Naive thymus-derived CD4-positive, alpha-beta T cell (primary cell): ENCODE measurements around the gene GTF2IRD1. TPM values are rescaled to one million over a fixed set of nuclear protein-coding genes. Genes with fewer than 3 reads are reported as not detected.
A peak's percentile ranks its signal among the peaks of the same experiment; 100 is the strongest.
"Not testable (repeated sequence)": the region's sequence is repeated elsewhere in the genome, so short reads cannot be mapped to it uniquely, and the experiment has no call there.

Experiments
- ATAC-seq: fragments of 150-1000 bp; cut with Tn5 transposase; 2 replicates; pipeline ENCODE4 v1.10.0; 2021; ENCODE audit warnings: mild to moderate bottlenecking, moderate library complexity
- CTCF ChIA-PET: fragments of 350-600 bp; sonication (Branson Sonifier 250); formaldehyde crosslinking; loops from one replicate; lab custom pipeline; 2021; ENCODE audit warnings: antibody characterized with exemption; lab: Charles Lee
- POLR2A ChIA-PET: fragments of 350-600 bp; sonication (Branson Sonifier 250); formaldehyde crosslinking; loops from one replicate; lab custom pipeline; 2021; ENCODE audit warnings: antibody characterized with exemption, inconsistent platforms; lab: Charles Lee
- DNase-seq, 9 donors: peaks; one replicate each; pipeline versions ENCODE4 v3.0.0 to v3.0.0-alpha.2; 2020 to 2022; ENCODE audit warnings: mixed read lengths in 1 of 9
- H3K27ac ChIP-seq: one replicate; pipeline ENCODE4 v1.7.0; 2013; ENCODE audit warnings: mild to moderate bottlenecking, low read depth, low read length, moderate library complexity
- H3K27me3 ChIP-seq, 2 donors: one replicate each; pipeline ENCODE4 v1.7.0; 2013; ENCODE audit warnings: low read length in 2 of 2, mild to moderate bottlenecking in 2 of 2, moderate library complexity in 2 of 2; ENCODE audit not compliant: control insufficient read depth in 2 of 2, insufficient read depth in 2 of 2
- H3K36me3 ChIP-seq, 3 experiments: 1 replicate in 2 of 3; 2 replicates in 1 of 3; pipeline ENCODE4 v1.7.0; 2013; ENCODE audit warnings: low read length in 3 of 3, mild to moderate bottlenecking in 3 of 3, moderate library complexity in 1 of 3; ENCODE audit not compliant: insufficient read depth in 3 of 3, control insufficient read depth in 2 of 3
- H3K4me1 ChIP-seq, 2 donors: one replicate each; pipeline ENCODE4 v1.7.0; 2013; ENCODE audit warnings: low read length in 2 of 2, mild to moderate bottlenecking in 2 of 2, moderate library complexity in 1 of 2; ENCODE audit not compliant: control insufficient read depth in 2 of 2, insufficient read depth in 2 of 2
- H3K4me3 ChIP-seq: 2 replicates; pipeline ENCODE4 v1.7.0; 2013; ENCODE audit warnings: mild to moderate bottlenecking, low read length
- H3K9me3 ChIP-seq, 3 experiments: 1 replicate in 2 of 3; 2 replicates in 1 of 3; pipeline ENCODE4 v1.7.0; 2013; ENCODE audit warnings: low read length in 3 of 3; ENCODE audit not compliant: control insufficient read depth in 2 of 3
- H3K27ac Mint-ChIP-seq, 9 donors: one replicate each; pipeline ENCODE4 v1.8.0; 2020 to 2022; ENCODE audit warnings: mixed read lengths in 9 of 9, mild to moderate bottlenecking in 8 of 9, moderate library complexity in 5 of 9, inconsistent platforms in 2 of 9
- H3K27me3 Mint-ChIP-seq, 5 donors: one replicate each; pipeline ENCODE4 v1.8.0; 2021 to 2022; ENCODE audit warnings: mixed read lengths in 5 of 5, mild to moderate bottlenecking in 1 of 5
- H3K36me3 Mint-ChIP-seq, 5 donors: one replicate each; pipeline ENCODE4 v1.8.0; 2020 to 2022; ENCODE audit warnings: mixed read lengths in 5 of 5, mild to moderate bottlenecking in 3 of 5, inconsistent platforms in 1 of 5
- H3K4me1 Mint-ChIP-seq, 7 donors: one replicate each; pipeline ENCODE4 v1.8.0; 2020 to 2022; ENCODE audit warnings: mixed read lengths in 7 of 7, mild to moderate bottlenecking in 3 of 7, inconsistent platforms in 1 of 7
- H3K4me3 Mint-ChIP-seq, 10 donors: one replicate each; pipeline ENCODE4 v1.8.0; 2020 to 2022; ENCODE audit warnings: mild to moderate bottlenecking in 10 of 10, mixed read lengths in 10 of 10, moderate library complexity in 6 of 10, inconsistent platforms in 2 of 10
- H3K9me3 Mint-ChIP-seq, 11 donors: one replicate each; pipeline ENCODE4 v1.8.0; 2020 to 2022; ENCODE audit warnings: mixed read lengths in 11 of 11, mild to moderate bottlenecking in 4 of 11, inconsistent platforms in 1 of 11, moderate library complexity in 1 of 11
- intact Hi-C, 2 donors: fragments of 100-400 bp; cut with micrococcal nuclease; formaldehyde crosslinking; loops; one replicate each; pipeline ENCODE4 v1.15.1; 2023
- polyA plus RNA-seq, 2 donors: library from polyadenylated mRNA; unstranded; fragments of 300-500 nt; fragmentation: Illumina TruSeq; gene quantifications; one replicate each; pipeline ENCODE4 v1.2.3, GENCODE V29; 2021
- total RNA-seq, 6 experiments: library from RNA in 5 of 6; stranded (reverse) in 5 of 6; gene quantifications; 1 replicate in 5 of 6; 2 replicates in 1 of 6; pipeline ENCODE4 v1.2.3 and lab custom pipeline; 2021 to 2026

GTF2IRD1 gene
- total and polyA plus RNA-seq, 7 experiments from 2014 or later = 0.07 to 5.6 (median 0.93) TPM; not detected in 1

- Mint-ChIP-seq H3K4me1 (peaks cover 0 to 2% (median 0%) of the 10 kb centered on the region in 7 donors), H3K27me3 (no peaks in the 10 kb centered on the region), H3K27ac (no peak overlapping the region), H3K4me3 (no peak overlapping the region), H3K36me3 (no peaks in the 10 kb centered on the region), H3K9me3 (peaks cover 0 to 2% (median 0%) of the 10 kb centered on the region in 11 donors)
- H3K27me3 ChIP-seq = no peaks in the 10 kb centered on the region
- no peak overlapping the region for H3K27ac ChIP-seq
- no peaks in the 10 kb centered on the region for H3K9me3 ChIP-seq
- no peaks in the 10 kb centered on the region for H3K4me1 ChIP-seq
- no peak overlapping the region for H3K4me3 ChIP-seq
- ChIA-PET CTCF (no interaction called here), POLR2A (no interaction called here)
- H3K36me3 ChIP-seq = no peaks in the 10 kb centered on the region
- ATAC-seq (no peak), DNase-seq (no peak)
- intact Hi-C loops = no loop called here
Observed at GRCh38 chr7:74633451-74633921, 179.8 kb downstream of the GTF2IRD1 start.

DNA sequence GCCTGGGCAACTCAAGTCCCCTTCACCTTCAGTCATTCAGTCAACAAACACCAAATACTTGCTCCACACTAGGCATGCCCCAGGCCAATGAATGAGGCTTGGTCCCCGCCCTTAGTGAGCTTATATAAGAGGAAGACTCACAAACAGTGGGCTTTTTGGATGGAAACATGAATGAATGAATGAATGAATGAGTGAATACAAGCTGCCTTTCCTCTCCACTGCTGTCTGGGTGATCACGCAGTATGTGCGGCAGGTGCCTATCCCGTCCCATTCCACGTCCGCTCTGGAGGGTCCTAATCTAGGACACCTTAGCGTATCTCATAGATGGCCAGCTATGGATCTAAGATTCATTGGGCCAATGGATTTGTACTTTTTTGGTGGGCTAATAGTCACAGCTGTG is 184.0 kb downstream of the GTF2IRD1 start:
- ChIA-PET POLR2A (interaction anchor here (0.6 kb wide), 1 partner anchor 54 kb away, joined by 3 read pairs; no protein-coding TSS in a partner anchor), CTCF (interaction anchor here (0.6 kb wide), 1 partner anchor 11 kb away, joined by 3 read pairs; no protein-coding TSS in a partner anchor)
- Mint-ChIP-seq H3K4me3 (no peak overlapping the region), H3K27ac (no peak overlapping the region), H3K4me1 (peaks cover 0 to 2% (median 0%) of the 10 kb centered on the region in 7 donors), H3K27me3 (no peaks in the 10 kb centered on the region), H3K36me3 (no peaks in the 10 kb centered on the region), H3K9me3 (peaks cover 0 to 2% (median 0%) of the 10 kb centered on the region in 11 donors)
- DNase-seq = no peak
- no peak overlapping the region for H3K27ac ChIP-seq
- intact Hi-C loops = no loop called here
- no peaks in the 10 kb centered on the region for H3K36me3 ChIP-seq
- H3K27me3 ChIP-seq = no peaks in the 10 kb centered on the region
- no peak for ATAC-seq
- H3K4me1 ChIP-seq = no peaks in the 10 kb centered on the region
- H3K4me3 ChIP-seq = no peak overlapping the region
- no peaks in the 10 kb centered on the region for H3K9me3 ChIP-seq

DNA sequence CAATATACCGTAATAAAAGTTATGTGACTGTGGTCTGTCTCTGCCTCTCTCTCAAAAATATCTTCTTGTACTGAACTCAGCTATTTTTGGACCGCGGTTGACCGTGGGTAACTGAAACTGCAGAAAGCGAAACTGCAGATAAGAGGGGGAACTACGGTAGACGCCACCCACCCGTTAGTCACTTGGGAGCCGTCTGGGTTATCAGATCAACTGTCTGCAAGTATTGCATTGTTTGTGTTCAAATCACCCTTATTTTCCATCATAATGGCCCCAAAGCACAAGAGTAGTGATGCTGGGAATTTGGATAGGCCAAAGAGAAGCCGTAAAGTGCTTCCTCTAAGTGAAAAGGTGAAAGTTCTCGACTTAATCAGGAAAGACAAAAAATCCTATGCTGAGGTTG is 196.3 kb downstream of the GTF2IRD1 start:
- not testable (repeated sequence) for H3K9me3 ChIP-seq, H3K27me3 Mint-ChIP-seq, H3K4me1 ChIP-seq, H3K36me3 Mint-ChIP-seq, H3K9me3 Mint-ChIP-seq, H3K27me3 ChIP-seq, H3K36me3 ChIP-seq
- peak overlapping the region; percentile 83 for H3K4me3 ChIP-seq
- DNase-seq (peak in 7 of 9 donors; percentile 31 to 78 (median 38)), ATAC-seq (peak; percentile 92)
- intact Hi-C loops = loop anchor here (1.0 to 10.0 kb wide), 3 partner anchors 8 to 915 kb away; partner anchors contain the start of genes ABHD11 (in 1 of the 2) and EIF4H (in 1 of the 2)
- CTCF ChIA-PET = interaction anchor here (0.6 kb wide), 1 partner anchor 223 kb away, joined by 3 read pairs; no protein-coding TSS in a partner anchor
- H3K27ac ChIP-seq = peak overlapping the region; percentile 60
- Mint-ChIP-seq H3K27ac (peak overlapping the region; percentile 91 to 98 (median 95)), H3K4me1 (peaks cover 8 to 34% (median 32%) of the 10 kb centered on the region in 7 donors), H3K4me3 (peak overlapping the region; percentile 84 to 98 (median 91))
- POLR2A ChIA-PET = interaction anchor here (1.2 kb wide), 1 partner anchor 11 kb away, joined by 6 read pairs; no protein-coding TSS in a partner anchor

DNA sequence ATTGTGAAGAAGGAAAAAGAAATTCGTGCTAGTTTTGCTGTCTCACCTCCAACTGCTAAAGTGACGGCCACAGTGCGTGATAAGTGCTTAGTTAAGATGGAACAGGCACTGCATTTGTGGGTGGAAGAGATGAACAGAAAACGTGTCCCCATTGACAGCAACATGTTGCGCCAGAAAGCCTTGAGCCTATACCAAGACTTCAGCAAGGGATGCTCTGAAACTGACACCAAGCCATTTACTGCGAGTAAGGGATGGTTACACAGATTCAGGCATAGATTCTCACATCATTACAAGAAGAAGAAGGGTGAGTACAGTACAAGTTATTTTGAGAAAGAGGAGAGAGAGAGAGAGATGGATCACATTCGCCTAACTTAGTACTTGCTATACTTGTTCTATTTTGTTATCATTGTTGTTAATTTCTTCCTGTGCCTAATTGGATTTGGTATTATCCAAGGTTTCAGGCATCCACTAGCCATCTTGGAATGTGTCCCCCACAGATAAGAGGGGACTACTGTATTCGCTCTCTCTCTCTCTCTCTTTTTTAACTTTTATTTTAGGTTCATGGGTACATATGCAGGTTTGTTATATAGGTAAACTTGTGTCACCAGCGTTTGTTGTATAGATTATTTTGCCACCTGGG is 196.9 kb downstream of the GTF2IRD1 start:
- ChIA-PET POLR2A (interaction anchor here (1.2 kb wide), 1 partner anchor 10 kb away, joined by 6 read pairs; no protein-coding TSS in a partner anchor), CTCF (interaction anchor here (0.6 kb wide), 1 partner anchor 224 kb away, joined by 3 read pairs; no protein-coding TSS in a partner anchor)
- peak overlapping the region; percentile 60 for H3K27ac ChIP-seq
- H3K4me1 Mint-ChIP-seq = peaks cover 8 to 40% (median 37%) of the 10 kb centered on the region in 7 donors
- DNase-seq = peak in 1 of 9 donors; percentile 11
- not testable (repeated sequence) for H3K27me3 Mint-ChIP-seq, H3K36me3 ChIP-seq, H3K9me3 ChIP-seq, H3K36me3 Mint-ChIP-seq, H3K4me1 ChIP-seq, H3K27me3 ChIP-seq, H3K9me3 Mint-ChIP-seq
- intact Hi-C loops = loop anchor here (1.0 to 10.0 kb wide), 3 partner anchors 8 to 916 kb away; partner anchors contain the start of genes ABHD11 (in 1 of the 2) and EIF4H (in 1 of the 2)
- peak overlapping the region; percentile 83 for H3K4me3 ChIP-seq
- peak overlapping the region; percentile 91 to 98 (median 95) for H3K27ac Mint-ChIP-seq
- H3K4me3 Mint-ChIP-seq = peak overlapping the region; percentile 84 to 98 (median 91)
- ATAC-seq = peak; percentile 66

DNA sequence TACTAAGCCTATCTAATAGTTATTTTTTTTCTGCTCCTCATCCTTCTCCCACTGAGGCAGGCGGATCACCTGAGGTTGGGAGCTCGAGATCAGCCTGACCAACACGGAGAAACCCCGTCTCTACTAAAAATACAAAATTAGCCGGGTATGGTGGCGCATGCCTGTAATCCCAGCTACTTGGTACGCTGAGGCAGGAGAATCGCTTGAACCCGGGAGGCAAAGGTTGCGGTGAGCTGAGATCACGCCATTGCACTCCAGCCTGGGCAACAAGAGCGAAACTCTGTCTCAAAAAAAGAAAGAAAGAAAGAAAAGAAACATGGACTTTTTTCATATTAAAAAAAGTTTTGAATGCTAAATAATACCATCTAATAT is 197.4 kb downstream of the GTF2IRD1 start:
- H3K27ac ChIP-seq = peak overlapping the region; percentile 60
- CTCF ChIA-PET, H3K36me3 ChIP-seq, H3K9me3 Mint-ChIP-seq, H3K9me3 ChIP-seq, H3K4me1 ChIP-seq, H3K27me3 ChIP-seq, H3K4me3 ChIP-seq, H3K27me3 Mint-ChIP-seq, ATAC-seq, DNase-seq, H3K36me3 Mint-ChIP-seq: not testable (repeated sequence)
- H3K4me1 Mint-ChIP-seq = peaks cover 11 to 45% (median 42%) of the 10 kb centered on the region in 7 donors
- H3K4me3 Mint-ChIP-seq = peak overlapping the region; percentile 84 to 98 (median 91)
- peak overlapping the region; percentile 91 to 98 (median 95) for H3K27ac Mint-ChIP-seq
- intact Hi-C loops = loop anchor here in 1 of 2 donors (10.0 kb wide), 2 partner anchors 476 to 916 kb away; partner anchors contain the start of genes ABHD11 and EIF4H
- POLR2A ChIA-PET = interaction anchor here (0.7 kb wide), 1 partner anchor 19 kb away, joined by 4 read pairs; no protein-coding TSS in a partner anchor
